PC-9 (cell line): ENCODE measurements around the gene CNKSR3.

Experiments used
- EZH2 ChIP-seq: fragments of 200-600 bp; sonication (generic); IDR thresholded peaks from 2 replicates; pipeline ENCODE4 v1.8.0; 2017; ENCODE audit warnings: antibody characterized with exemption, low read depth
- TF ChIP-seq, protein P1 (sequence below): fragments of 200-600 bp; sonication (generic); conservative IDR thresholded peaks from 2 replicates; pipeline ENCODE4 v1.6.1; 2017; ENCODE audit warnings: mixed run types, antibody characterized with exemption, mild to moderate bottlenecking, moderate library complexity

DNA sequence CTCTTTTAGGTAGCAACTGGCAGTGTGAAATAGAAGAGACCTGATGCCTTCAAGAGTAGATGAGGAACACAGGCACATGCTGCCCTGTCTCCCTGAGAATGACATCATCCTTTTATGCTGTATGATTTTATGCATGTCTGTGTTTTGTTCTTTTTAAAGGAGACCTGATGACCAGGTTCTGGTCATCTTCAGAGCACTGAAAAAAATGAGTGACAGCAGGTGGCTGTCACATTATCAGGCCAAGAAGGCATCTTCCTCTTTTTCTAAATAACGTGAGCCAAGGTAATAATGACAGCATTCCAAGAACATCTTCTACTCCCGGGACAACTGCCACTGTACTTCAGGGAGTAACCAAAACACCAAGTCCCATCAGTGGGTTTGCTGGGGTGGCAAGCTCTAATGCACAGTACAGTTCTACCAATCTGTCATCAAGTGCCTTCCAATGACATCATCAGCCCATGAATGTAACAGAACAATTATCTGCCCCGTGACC, 28.9 kb downstream of the CNKSR3 start:
- TF ChIP-seq, protein P1, sequence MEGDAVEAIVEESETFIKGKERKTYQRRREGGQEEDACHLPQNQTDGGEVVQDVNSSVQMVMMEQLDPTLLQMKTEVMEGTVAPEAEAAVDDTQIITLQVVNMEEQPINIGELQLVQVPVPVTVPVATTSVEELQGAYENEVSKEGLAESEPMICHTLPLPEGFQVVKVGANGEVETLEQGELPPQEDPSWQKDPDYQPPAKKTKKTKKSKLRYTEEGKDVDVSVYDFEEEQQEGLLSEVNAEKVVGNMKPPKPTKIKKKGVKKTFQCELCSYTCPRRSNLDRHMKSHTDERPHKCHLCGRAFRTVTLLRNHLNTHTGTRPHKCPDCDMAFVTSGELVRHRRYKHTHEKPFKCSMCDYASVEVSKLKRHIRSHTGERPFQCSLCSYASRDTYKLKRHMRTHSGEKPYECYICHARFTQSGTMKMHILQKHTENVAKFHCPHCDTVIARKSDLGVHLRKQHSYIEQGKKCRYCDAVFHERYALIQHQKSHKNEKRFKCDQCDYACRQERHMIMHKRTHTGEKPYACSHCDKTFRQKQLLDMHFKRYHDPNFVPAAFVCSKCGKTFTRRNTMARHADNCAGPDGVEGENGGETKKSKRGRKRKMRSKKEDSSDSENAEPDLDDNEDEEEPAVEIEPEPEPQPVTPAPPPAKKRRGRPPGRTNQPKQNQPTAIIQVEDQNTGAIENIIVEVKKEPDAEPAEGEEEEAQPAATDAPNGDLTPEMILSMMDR, result no peak
- TF ChIP-seq EZH2, result no peak
